Activated CD8-positive, alpha-beta memory T cell treated with anti-CD3 and anti-CD28 coated beads, Interleukin-2, amount 50 U/mL, for 1 hour (primary cell): ENCODE measurements around the gene MRC2.
"Not testable (repeated sequence)": the region's sequence is repeated elsewhere in the genome, so short reads cannot be mapped to it uniquely, and the experiment has no call there.

Experiments used
- DNase-seq: peaks from one replicate; pipeline ENCODE4 v3.0.0-alpha.2; 2020; ENCODE audit errors: extremely low read depth

MRC2 gene

GRCh38 chr17:62627219-62627903, at the start of gene MRC2:
MRC2 (plus strand) TSS chr17:62627670; CDS start chr17:62627803, 133 bp downstream.
- no peak for DNase-seq

- no peak for DNase-seq
Measured at GRCh38 chr17:62578757-62579487, 48.5 kb upstream of the MRC2 start.

- no peak for DNase-seq
Measured at GRCh38 chr17:62580947-62581346, 46.5 kb upstream of the MRC2 start.

GRCh38 chr17:62581764-62582163, 45.7 kb upstream of the MRC2 start:
- no peak for DNase-seq

- DNase-seq, result no peak
Measured at GRCh38 chr17:62587554-62587953, 39.9 kb upstream of the MRC2 start.

GRCh38 chr17:62588109-62588508, 39.4 kb upstream of the MRC2 start:
- no peak for DNase-seq

- DNase-seq, result no peak
Measured at GRCh38 chr17:62591333-62591732, 36.1 kb upstream of the MRC2 start.

- not testable (repeated sequence) for DNase-seq
Measured at GRCh38 chr17:62591822-62592221, 35.6 kb upstream of the MRC2 start.

- DNase-seq, result no peak
Measured at GRCh38 chr17:62592341-62593099, 35.0 kb upstream of the MRC2 start.

- DNase-seq, result no peak
Measured at GRCh38 chr17:62595484-62595883, 32.0 kb upstream of the MRC2 start.

- DNase-seq, result no peak
Measured at GRCh38 chr17:62596662-62597061, 30.8 kb upstream of the MRC2 start.

GRCh38 chr17:62597150-62597549, 30.3 kb upstream of the MRC2 start:
- no peak for DNase-seq

- DNase-seq, result no peak
Measured at GRCh38 chr17:62597920-62598319, 29.6 kb upstream of the MRC2 start.

- no peak for DNase-seq
Measured at GRCh38 chr17:62599964-62600657, 27.4 kb upstream of the MRC2 start.

- no peak for DNase-seq
Measured at GRCh38 chr17:62600805-62601204, 26.7 kb upstream of the MRC2 start.

- DNase-seq, result no peak
Measured at GRCh38 chr17:62601471-62601870, 26.0 kb upstream of the MRC2 start.

- not testable (repeated sequence) for DNase-seq
Measured at GRCh38 chr17:62603783-62604182, 23.7 kb upstream of the MRC2 start.

- DNase-seq, result no peak
Measured at GRCh38 chr17:62605588-62605987, 21.9 kb upstream of the MRC2 start.

GRCh38 chr17:62611292-62611691, 16.2 kb upstream of the MRC2 start:
- no peak for DNase-seq

GRCh38 chr17:62611728-62612127, 15.7 kb upstream of the MRC2 start:
- DNase-seq, result no peak

GRCh38 chr17:62612289-62612688, 15.2 kb upstream of the MRC2 start:
- not testable (repeated sequence) for DNase-seq

GRCh38 chr17:62613095-62613494, 14.4 kb upstream of the MRC2 start:
- not testable (repeated sequence) for DNase-seq
